Inferior parietal cortex (tissue), 1 donor: Measurements from ENCODE around the gene MCRS1.
"Not testable (repeated sequence)": the region's sequence is repeated elsewhere in the genome, so short reads cannot be mapped to it uniquely, and the experiment has no call there.

Experiments
- DNase-seq: peaks from one replicate; pipeline ENCODE4 v3.0.0-alpha.2; 2016; ENCODE audit errors: extremely low spot score

MCRS1 gene

GRCh38 chr12:49540229-49541139 is 27.5 kb downstream of the MCRS1 start:
- no peak for DNase-seq

DNA sequence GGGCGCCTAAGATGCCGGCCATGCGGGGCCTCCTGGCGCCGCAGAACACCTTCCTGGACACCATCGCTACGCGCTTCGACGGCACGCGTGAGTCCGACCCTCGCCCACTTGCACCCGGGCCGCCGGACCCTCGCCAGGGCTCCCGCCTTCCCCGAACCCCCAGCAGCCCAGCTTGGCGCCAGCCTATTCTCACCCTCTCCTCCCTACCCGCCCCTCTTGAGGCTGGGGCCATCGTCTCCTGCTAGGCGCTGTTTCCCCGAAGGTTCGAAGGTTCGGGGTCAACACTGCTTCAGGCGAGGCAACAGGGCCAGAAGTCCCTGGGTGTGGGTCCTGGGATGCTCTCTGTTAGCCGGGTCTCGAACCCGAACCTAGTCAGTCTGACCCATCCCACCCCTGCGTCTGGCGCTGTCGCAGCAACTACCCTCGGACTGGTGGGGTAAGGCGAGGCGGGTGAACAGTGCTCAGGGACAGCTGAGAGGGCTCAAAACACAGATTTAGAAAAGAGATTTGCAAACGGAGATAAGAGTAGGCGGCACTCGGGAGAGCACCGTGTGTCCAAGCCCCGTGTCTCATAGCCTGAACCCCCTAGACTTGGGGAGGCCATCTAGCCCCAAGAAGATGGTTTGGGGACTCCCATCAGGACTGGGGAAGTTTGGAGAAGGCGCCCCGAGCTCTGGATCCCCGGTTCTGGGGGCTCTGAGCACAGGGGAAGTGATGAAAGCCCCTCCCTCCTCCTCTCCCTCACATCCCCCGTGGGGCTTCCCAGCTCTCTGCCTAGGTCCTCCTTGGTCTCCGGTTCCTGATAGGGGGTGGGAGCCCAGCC is 28.3 kb downstream of the MCRS1 start:
- DNase-seq = no peak

DNA sequence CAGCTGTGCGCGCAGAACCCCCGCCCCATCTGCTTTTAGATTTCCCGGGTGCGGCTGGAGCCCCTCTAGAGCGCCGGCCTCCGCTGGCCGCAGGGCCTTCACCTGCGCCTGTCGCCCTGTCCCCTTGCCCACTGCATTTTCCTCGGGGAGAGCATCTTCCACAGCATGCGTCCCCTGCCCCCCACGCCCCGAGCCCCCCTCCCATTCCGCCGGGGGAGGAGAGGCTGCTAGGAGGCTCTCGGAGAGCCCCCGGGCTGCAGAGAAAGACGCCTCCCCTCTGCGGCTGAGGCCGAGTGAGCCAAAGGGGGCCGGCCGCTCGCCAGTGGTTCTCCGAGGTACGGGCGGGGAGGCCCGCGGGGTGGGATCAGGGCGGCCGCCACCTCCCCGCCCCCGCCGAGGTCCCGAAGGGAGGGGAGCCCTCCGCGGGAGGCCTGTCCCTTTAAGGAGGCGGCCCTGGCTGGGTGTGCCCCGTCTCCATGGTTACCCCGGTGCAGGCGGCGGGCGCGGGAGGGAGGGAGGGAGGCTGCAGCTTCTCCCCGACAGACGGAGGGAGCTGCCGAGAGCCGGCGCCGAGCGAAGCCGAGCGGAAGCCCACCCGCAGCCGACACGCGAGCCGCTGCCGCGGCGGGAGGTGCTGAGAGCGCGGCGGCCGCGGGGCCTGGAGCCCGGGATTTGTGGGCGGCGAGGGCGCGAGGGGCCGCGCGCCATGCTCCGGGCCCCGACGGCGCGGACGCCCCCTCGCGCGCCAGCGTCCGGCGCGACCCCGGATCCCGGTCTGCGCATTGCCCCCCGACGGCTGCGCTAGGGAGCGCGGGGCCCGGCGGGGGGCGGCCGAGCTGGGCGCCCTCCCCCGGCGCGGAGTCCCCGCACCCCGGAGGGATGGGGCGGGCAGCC is 29.2 kb downstream of the MCRS1 start, which contains the start of gene KCNH3:
Gene KCNH3 (plus strand): TSS at position 521 of the 894 bp plus-strand sequence. CDS start 387 bp downstream, outside the sequence.
- no peak for DNase-seq

DNA sequence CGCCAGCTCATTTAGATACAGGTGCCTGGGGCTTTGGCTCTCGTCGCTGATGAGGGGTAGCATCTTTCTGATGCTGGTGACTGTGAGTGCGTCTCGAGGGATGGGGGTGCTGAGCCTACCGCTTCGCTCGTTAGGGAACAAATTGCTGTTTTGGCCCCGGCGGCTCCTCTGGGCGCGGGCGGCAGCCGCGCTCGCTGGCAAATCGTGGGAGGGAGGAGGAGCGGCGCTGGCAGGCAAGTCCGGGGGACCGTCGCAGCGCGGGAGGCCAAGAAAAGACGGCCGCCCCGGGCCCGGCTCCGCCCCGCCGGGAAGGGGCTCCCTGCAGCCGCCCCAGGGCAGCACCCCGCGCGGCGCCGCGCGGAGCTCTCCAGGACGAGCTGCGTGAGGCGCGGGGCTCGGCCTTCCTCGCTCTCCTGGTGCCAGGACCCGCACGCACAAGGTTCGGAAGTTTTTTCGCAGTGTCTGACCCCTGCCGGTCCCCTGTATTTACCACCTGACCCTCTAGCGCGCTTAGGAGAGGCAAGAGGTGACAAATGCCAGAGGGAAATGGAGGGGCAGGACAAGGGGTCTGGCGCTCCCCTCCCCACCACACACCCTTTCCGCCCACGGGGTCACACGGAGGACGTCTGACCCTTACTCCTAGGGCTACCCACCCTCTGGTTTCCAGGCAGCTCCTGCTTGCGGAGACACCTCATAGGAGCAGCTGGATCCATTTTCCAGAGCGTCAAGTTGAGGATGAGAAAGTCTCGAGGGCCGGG is 30.0 kb downstream of the MCRS1 start:
- DNase-seq = no peak

DNA sequence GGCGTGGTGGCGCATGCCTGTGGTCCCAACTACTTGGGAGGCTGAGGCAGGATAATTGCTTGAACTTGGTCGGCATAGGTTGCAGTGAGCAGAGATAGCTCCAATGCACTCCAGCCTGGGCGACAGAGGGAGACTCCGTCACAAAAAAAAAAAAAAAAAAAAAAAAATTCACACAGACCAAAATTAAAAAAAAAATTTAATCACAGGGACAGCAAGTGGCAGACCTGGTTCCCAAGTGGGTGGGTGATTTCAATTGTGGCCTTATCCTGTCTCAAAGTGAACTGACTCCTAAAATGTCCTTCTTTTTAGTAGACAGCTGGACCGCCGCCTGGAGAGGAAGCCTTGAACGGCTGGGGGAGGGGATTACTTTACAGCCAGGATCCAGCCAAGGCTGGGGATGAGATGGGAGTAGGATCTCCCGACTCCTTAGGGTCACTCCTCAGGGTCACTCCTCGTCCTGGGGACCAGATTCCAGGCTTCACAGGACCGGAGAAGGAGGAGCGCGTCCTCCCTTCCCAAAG is 30.7 kb downstream of the MCRS1 start:
- DNase-seq = no peak

DNA sequence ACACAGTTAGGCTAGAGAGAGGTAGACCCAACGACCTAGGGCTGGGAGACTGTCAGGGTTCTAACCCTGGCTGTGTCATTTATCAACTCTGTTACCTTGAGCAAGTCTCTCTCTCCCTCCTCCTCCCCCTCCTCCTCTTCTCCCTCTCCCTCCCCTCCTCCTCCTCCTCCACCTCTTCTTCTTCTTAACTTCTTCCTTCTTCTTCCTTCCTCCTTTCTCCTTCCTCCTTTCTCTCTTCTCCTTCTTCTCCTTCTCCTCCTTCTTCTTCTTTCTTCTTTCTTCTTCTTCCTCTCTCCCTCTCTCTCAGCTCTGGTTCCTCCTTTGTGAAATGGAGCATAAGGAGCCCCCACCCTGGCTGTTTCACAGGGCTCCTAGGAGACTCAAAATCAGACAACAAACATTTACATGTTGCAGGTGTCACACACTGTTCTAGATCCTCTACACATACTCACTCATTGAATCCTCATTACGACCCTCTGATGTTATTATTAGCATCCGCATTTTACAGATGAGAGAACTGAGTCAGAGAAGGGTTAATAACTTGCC is 31.3 kb downstream of the MCRS1 start:
- no peak for DNase-seq

DNA sequence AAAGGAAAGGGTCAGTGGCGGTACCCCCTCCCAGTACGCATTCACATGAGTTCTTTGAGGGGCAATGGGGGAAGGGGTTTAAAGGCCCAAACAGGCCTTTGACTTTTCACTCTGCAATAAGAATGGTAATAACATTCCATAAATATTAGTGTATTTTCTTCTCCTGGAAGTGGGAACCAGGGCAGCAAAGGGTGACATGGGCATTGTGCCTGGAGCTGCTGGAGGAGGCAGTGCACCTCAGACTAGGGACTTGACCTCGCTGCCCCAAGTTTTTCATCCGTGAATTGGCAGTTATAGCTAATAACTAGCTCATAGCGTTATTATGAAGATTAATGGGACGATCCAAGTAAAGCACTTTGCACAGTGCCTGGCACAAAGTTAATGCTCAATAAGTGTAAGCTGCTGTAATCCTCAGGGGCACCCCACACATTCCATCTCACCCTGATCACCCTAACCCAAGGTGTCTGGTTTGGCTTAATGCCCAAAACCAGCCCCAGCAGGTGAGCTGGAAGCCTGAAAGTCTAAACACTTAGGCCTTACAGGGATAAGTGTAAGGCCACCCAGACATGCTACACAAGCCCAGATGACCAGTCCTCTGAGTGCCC is 31.9 kb downstream of the MCRS1 start:
- no peak for DNase-seq

GRCh38 chr12:49534731-49535278 is 33.1 kb downstream of the MCRS1 start:
- DNase-seq = no peak

DNA sequence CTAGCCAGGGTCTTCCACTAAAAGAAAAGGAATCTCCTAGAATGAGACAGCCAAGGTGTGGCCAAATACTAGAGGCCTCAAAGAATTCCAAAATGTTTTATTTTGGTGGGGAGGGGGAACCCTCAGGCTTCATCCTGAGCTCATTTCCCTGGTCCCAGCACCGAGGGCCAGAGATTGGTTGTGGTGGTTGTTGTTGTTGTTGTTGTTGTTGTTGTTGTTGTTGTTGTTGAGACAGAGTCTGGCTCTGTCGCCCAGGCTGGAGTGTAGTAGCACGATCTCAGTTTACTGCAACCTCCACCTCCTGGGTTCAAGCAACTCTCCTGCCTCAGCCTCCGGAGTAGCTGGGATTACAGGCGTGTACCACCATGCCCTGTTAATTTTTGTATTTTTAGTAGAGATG is 33.8 kb downstream of the MCRS1 start:
- not testable (repeated sequence) for DNase-seq

GRCh38 chr12:49533331-49533730 is 34.6 kb downstream of the MCRS1 start:
- no peak for DNase-seq

DNA sequence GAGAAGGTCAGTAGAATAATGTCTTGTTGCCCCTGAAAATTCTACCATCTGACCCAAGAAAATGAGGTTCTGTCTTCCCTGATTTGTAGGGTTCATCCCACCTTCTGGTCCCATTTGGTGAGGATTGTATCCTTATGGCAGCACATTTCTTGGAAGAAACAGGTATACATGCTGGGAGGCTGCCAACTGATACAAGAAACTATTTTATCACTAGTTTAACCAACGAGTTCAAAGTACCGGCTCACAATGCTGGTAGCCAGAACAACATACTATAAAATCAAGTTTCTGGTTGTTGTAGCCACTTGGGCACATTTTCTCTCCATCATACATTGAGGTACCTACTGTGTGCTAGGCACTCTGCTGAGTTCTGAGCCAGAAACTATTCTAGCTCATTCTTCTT is 36.2 kb downstream of the MCRS1 start:
- DNase-seq = no peak

DNA sequence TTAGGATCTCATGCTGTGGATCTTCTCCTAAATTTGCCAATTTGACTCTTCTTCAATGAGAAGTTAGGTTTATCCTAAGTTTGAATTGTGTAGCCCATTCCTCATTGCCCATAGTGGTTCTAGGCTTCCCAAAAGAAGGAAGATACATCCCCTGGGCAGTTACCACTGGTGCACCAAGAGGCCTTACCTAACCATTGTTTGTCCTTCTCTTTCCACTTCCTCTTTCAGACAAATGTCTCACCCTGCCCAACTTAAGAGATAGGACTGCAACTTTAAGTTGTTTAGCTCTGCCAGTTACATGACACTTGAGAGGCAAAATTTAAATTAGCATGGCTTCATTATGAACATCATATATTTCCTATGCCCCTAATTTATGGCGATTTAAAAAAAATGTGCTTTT is 38.5 kb downstream of the MCRS1 start:
- no peak for DNase-seq

- DNase-seq = no peak
Measured at GRCh38 chr12:49527361-49528130, 40.4 kb downstream of the MCRS1 start.

- no peak for DNase-seq
Measured at GRCh38 chr12:49525942-49526341, 42.0 kb downstream of the MCRS1 start.

- DNase-seq = no peak
Measured at GRCh38 chr12:49524660-49525324, 43.1 kb downstream of the MCRS1 start.

DNA sequence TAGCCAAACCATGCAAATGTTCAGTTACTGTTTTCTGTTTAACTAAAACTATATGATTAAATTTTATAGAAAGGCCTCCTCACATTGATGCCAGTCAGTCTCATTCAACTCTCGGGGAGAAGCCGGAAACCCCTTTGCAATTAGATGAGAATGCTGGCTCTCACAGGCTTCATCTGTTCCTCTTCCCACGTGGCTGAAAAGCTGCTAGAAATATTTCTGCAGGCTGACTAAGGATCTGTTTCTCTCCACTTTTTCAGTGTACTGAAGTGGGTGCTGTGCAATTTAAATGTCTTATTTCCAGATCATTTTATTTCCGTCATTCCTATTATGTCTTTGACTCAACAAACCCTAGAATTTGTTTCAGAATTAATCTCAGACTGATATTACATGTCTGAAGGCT is 46.6 kb downstream of the MCRS1 start:
- DNase-seq = no peak

DNA sequence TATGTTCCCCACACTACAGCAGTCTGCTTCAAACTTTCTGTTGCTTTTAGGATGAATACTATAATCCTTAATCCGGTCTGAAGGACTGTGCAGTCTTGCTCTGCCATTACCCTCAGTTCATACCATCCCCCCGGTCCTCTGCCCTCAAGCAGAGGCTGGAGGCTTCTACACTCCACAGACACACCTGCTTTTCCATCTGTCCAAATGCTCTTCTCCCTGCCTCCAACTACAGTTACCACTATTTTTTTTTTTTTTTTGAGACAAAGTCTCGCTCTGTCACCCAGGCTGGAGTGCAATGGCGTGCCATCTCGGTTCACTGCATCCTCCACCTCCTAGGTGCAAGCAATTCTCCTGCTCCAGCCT is 48.4 kb downstream of the MCRS1 start:
- DNase-seq = no peak

- DNase-seq = no peak
Measured at GRCh38 chr12:49518914-49519573, 48.9 kb downstream of the MCRS1 start.
